HG02610 (cell line): ENCODE measurements around the gene FAM124A.

Source experiments
- ATAC-seq: cut with Tn5 transposase; IDR thresholded peaks from one replicate; pipeline ENCODE4 v1.9.1; 2021; ENCODE audit warnings: mild to moderate bottlenecking, moderate library complexity; ENCODE audit not compliant: unreplicated experiment

FAM124A gene

DNA sequence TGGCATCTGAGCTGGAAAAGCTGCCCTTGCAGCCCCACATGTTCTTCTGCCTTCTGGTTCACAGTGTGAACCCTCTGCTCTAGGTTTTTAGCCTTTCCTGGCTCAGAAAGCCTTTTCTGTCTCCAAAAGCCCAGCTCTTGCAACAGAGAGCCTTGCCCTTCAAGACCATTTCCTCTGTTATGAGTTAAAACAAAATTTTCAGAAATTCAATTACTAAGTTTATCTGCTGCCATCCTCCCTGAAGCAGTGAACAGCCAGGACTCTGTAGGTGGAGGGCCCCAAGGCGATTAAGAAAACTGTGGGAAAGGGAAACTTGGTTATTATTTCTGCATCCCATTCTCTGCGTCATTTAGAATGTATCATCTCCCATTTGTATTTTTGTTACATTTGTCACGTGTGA lies 18.8 kb downstream of the FAM124A start:
- ATAC-seq: no peak

DNA sequence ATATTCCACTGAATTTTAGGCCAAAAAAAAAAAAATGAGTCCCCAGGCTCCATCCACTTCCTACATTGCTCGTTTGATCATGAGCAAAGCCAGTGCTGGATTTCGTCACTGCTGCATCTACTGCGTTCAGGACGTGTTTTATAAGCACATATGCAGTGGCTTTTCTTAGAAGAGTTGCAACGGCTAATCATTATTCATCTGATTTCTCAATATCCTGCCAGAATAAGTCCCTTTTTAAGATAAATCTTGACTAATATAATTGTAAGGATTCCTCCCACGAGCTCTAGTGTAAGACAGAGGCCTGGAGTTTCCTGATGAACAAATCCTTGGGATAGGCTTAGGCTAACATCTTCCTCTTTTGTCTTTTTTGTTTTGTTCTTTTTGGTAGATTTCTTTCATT lies 19.5 kb downstream of the FAM124A start:
- ATAC-seq: no peak

DNA sequence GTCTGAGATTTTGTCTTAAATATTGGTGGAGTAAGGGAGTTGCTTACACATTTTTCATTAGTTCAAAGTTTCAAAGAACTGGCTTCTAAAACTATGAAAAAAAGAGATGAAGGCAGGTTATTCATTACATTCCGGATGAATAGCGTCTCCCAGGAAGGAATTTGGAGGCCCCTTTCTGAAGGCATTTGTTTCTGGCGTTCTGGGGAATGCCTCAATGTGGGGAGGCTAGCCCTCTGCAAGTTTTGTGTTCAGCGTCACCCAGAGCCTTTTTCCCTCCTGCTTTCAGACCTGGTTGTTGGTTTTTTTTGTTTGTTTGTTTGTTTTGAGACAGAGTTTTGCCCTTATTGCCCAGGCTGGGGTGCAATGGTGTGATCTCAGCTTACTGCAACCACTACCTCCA lies 21.0 kb downstream of the FAM124A start:
- ATAC-seq: no peak

DNA sequence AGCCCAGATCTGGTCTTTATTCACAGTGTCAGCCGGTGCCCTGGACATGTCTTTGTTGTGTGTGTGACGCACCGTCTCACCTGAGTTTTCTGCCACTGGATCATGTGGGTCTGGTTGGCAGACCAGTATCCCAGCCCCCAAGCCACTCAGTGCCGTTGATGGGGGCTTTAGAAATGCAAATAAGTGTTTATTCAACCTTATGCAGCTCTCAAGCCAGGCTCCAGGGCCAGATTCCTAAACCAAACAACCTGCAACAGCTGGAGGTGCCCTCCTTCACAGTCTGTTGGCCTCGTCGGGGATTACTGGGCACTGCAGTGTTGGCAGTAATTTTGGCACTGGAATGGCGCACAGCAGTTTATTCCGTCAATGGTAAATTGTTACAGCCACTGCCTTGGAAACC lies 21.6 kb downstream of the FAM124A start:
- no peak for ATAC-seq

DNA sequence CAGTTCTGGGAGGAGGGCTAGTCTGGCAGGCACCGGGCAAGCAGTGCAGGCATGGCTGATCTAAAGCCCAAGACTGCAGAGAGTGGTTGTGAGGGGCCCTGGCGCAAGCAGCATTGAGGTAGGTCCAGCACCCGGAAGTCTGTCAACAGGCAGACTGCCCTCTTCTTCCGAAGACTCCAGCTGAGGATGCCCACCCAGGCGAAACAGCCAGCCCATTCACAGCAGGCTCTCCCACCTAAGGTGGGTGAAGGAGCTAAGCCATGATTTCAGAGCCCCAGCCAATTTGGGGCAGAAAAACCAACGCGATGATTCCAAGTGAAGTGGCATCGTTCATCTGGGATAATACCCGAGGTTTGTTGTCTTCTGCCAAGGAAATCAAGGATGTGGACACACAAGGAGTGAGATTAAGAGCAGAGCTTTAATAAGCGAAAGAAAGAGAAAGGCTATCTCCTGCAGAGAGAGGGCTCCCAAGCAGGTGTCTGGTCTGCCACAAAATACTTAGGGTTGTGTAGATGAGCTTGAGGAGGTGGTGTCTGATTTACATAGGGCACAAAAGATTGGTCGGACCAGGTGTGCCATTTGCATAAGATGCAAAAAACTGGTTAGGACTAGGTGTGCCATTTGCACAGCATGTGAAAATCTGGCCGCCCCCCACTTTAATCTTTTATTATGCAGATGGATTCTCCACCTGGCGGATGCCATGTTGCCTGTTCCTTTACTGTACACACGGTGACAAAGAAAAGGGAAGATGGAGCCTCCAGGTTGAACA lies 22.6 kb downstream of the FAM124A start:
- ATAC-seq: no peak

DNA sequence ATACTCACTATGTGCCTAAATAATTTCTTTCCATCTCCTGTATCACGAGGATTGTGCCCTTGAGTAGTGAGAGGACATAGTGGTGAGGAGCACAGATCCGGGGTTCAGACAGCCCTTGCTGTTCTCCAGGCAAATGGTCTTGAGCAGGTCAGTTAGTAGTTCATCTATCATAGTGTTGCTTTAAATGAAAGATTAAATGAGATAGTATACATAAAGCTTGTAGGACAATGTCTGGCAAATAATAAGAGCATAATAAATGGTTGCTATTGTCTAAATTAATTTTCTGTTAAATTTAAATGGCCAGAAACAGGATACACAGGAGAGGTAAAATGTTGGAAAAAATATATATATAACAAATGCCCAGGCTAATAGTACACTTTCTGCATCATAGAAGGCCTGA lies 23.4 kb downstream of the FAM124A start:
- ATAC-seq: no peak

DNA sequence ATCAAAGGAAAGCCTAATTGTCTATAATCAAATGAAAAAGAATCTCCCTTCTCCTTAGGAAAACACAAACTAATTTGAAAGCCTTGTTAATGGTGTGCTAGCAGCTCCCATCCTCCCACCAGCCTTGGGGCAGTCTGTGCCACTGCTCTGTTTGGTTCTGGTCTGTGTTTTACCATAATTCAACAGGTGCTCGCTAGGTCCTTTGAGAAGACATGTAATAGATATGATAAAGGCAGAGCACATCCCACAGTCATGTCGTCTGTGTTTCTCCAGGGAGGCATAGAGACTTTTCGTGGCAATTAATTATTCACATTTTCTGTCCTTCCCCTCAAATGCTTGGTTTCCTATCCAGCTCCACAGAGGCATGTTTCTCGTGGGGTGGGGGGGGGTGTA lies 23.8 kb downstream of the FAM124A start:
- ATAC-seq: no peak

DNA sequence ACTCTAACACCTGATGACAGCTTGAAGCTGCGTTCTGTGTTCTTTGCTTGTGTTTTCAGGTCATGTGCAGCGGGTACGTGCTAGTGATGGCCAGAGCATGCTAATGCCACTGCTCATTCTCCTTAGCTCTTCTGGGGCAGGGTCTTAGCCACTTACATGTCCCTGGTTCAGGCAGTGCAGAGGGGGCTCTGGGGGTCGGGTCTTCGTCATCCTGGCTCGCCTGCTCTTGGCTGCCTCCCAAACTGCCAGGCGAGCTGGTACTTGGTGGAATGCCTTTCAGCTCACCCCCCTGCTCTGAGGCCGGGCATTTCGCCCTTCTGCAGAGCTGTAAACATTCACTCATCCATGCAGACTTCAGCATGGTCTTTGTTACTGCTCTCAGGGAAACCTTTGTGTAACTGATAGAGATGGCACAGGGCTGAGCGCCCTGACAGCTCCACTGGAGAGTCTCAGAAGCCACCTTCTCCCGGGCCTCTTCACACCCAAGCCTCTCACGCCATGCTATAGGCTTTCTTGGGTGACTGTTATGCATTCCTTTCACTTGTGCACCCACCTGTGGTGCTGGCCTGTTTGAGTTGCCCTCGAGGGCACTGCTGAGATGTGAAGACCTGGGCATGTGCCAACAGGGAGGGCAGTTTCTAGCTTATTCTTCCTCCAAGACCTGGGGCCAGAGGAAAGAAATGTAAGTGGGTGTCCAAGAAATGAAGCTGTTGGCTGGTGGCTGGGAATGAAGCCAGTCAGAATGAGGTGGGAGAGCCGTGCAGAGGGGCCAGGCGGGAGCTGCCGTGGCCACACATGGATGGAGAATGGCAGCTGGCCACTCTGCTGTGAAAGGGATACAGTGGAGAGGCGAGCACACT lies 24.4 kb downstream of the FAM124A start:
- no peak for ATAC-seq

DNA sequence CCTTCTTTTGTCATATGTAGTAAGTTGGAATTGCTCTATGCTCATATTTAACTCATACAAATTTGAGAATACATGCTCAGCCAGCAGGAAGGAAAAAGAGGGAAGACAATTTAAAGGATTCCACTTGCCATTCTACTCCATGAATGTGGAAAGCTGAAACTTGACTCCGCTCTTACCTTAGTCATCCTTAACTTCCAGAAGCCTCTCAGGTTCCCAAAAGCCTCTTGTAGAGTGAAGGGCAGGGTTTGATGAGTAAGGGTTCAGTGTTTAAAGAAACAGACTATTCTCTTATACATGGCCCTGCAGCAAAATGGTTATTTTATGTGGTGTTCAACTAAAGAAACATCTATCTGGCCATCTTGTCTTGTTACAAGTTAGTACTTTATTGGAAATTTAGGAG lies 27.1 kb downstream of the FAM124A start:
- no peak for ATAC-seq

DNA sequence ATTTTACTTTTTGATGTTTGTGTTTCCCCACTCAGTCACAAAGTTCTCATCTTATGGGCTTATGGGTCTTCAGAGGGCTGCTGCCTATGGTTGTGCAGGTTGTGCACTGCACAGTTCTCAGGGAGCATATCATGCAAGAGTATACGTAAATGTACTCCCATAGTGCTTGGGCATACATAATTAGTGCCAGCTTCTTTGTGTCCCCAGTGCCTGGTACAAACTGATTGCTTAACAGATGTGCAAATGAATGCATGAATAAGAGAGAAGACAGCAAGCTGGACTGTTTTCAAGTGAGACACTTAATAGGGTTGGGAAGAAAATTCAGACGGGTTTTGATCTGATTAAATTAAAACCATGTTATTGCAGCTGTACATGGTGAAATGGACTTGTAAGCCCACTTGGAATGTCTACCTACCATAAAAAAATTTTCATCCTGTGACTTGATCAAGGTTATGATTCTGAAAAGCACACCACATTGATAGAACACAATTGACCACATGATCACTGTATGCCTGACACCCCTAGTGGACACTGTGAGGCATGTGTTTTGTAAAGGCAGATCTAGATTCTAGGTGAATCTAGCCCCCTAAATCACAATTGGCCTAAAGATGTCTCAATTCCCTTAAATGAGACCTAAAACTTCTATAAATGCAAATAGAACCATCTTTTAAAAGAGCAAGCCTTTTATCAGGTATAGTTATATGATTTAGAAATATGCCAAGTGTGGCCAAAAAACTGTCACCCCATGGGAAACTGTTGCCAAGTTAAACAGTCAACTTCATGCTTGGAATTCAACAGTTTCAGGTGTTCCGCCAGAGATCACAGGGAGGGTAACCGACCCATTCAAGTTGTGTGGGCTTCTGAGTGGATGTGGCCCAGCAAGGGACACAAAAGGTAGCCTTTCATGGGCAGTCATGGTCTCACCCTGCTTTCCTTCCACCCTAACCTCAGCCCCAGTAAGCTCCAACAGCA lies 27.9 kb downstream of the FAM124A start:
- ATAC-seq: no peak

DNA sequence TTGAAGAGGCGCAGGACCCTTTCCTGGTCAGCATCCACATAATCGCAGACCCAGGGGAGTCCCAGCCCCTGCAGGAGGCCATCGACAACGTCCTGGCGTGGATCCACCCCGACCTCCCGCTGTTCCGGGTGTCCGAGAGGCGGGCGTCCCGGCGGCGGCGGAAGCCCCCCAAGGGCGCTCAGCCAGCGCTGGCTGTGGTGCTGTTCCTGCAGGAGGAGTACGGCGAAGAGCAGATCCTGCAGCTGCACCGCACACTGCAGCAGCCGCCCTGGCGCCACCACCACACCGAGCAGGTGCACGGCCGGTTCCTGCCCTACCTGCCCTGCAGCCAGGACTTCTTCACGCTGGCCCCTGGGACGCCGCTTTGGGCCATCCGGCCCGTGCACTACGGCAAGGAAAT lies 29.3 kb downstream of the FAM124A start:
- ATAC-seq: no peak

DNA sequence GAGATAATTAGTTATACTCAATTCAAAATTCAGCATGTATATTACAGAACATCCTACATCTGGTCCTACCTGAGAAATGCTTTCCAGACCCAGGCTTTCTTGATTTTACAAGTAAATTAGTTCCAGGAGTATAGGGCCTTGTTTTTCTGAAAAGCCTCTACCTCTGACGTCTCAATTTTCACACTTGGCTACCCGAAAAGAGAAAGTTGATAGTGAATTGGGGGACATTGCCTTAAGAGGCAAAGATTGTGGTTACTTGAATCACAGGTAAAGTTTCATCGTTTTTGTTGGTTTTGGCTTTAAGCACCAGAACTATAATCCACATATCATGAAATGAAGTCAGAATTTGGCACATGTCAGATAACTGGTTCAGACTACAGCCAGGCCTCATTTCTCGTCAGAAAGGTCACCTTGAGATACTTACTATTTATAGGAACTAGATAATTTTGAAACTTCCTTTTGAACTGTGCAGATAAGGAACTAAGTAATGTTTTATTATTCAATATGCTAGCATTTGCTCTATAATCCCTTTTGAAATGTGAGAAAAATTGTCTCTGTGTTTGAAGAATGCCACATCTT lies 30.8 kb downstream of the FAM124A start:
- no peak for ATAC-seq

DNA sequence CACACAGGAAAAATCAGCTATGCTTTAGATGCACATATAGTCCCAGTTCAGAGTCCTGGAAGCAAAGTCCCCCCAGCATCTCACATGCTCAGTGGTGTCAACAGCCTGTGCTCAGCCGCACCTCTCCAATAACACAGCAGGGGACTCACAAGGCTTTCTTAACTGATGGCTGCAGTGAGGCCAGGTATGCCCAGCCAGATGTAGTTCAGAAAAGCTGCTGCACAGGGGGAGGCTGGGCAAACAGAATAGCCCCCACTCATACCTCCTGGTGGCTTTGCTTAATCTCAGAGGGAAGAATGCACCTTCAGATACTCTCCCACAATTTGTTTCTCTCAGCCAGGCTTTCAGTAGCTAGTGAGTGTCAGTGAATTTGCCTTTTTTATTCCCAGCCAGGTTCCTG lies 33.4 kb downstream of the FAM124A start:
- ATAC-seq: no peak

DNA sequence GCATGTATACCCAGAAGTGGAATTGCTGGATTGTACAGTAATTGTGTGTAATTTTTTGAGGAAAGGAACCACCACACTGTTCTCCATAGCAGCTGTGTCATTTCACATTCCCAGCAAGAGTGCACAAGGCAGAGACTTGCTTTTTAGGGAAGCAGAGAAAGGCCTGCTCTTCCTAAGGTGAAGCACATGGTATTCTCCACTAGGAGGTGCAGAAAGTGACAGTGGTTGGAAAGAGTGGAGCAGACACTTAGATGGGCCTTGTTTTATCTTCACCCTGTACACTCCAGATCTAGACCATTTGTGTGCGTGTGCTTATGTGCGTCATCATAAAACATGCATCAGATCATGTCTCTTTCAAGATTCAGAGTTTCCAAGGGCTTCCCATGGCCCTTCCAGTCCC lies 35.0 kb downstream of the FAM124A start:
- ATAC-seq: no peak

DNA sequence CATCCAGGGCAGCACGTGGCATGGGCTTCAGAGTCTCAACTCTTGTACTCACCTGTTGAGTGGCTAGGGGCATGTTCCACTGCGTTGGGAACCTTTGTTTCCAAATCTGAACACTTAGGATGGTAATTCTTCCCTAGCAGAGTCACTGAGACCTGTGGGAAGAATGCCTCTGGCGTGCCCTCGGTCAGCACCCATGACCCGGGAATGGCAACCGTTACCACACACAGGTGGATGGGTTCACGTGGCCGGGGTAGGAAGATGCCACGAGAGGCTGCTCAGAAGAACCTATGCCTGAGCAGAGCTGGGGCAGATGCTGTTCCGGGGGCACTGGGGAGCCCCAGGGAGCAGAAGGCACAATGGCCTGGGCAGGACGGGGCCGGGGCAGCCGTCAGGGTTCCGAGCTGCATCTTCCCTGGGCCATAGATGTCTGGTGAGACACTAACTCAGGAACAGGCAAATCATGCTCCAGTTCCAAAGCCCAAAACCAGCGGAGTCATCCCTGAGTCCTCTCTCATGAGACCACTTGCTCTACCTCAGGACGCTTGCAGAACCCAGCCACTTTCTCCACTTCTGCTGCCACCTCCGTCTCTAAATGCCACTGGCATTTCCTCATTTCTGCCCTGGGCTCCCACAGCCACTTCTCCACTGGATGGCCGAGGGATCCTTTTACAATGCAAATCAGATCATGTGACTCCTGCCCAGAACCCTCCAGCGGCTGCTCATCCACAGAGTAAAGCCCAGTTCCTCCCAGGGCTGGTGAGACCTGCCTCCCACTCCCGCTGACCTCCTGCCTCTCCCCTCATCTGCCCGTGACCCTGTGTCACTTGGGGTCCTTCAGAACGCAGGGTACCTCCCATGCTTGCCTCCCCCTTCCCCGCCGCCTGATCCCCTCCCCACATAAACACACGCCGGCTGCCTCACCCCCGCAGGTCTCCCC lies 36.7 kb downstream of the FAM124A start:
- ATAC-seq: no peak

DNA sequence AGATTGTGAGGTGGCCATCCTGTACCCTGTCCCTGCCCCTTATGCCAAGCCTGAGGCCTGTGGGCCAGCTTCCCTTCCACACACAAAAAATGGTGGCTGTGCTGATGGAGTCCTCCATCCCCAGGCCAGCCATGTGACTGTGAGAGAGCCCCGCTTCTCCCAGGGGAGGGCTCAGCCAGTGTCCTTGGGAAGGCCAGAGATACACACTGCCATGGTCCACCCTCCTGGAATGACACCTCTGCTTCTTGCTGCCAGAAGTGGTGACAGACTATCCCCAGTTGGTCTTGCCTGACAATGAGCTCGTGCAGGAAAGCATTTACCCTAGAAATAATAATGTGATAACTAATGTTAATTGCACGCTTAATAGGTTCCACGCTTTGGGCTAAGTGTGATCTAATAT lies 38.0 kb downstream of the FAM124A start:
- ATAC-seq: no peak

DNA sequence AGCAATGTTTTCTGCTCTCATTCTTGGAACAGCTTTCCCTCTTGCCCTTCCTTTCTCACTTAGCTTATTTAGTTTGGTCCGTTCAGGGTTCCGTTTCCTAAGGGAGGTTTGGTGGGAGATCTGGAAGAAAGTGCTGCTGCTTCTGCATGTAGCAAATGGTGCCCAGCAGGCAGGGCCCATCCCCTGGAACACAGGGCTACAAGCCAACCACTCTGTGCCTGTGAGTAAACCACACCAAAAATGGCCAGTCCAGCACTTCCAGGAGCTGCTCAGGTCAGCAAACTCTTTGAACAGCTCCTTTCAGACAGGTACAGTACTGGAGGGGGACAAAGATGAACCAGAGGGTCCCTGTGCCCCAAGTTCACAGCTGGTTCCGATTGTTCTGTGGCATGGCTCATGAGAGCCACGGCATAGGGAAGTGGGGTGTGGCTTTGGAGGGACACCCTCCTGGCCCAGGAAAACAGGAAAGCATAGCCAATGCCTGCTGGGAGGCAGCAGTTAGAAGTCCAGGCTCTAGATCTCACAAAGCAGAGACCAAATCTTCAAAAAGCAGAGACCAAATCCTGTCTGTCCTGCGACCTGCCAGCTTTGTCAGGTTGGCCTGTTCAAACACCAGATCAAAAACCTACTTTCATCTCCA lies 39.5 kb downstream of the FAM124A start:
- no peak for ATAC-seq

DNA sequence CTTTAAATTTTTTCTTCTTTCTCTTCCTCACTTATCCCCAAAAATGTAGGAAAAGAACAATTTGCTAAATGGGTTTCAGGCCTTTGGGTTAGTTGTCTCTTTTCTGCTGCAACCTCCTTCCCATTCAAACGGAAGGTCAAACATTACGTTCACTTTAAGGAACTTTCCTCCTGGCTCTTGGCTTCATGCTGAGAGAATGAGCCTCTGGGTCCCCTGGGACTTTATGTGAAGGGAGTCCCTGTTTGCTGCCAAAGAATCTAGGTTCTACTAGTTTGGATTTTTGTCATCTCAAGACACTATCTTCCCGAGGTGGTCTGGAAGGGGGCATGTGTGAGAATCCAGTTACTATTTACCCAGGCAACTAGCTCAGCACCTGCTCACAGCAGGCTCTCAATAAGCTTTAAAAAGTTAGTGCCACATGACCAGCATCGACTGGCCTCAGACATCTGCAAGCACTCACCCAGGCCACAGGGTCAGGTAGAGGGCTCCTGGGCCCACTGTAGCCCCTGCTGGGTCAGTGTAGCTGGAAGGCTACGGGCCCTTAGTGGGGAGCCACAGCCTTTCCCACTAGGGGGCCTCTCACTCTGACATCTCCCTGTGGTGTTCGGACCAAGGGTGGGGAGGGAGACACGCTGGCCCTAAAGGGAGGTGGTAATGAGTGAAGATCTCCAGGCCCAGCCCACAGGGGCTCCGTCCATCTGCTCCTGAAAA lies 40.5 kb downstream of the FAM124A start:
- ATAC-seq: no peak

DNA sequence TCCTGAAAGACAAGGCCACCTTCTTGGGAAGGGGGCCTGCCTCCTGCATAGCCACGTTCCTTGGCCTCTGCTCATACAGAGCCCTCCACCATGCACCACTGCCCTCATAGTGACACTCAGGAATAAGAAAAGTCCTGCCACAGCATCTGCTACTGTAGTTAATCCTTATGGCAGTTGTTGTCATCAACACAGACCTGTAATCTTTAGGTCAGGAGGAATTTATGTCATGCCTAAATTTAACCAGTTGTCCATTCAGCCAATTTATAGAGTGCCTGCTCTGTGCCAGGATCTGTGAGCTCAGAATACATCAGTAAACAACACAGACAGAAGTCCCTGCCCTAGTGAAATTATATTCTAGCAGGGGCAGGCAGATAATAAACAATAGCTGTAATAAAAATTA lies 44.4 kb downstream of the FAM124A start:
- no peak for ATAC-seq
